NCI-H1930 (cell line): ENCODE measurements around the gene NUP210L.
"Not testable (repeated sequence)": the region's sequence is repeated elsewhere in the genome, so short reads cannot be mapped to it uniquely, and the experiment has no call there.

Source experiments
- DNase-seq, 2 experiments: peaks; one replicate each; lab custom pipeline; 2025; lab: John Stamatoyannopoulos, UW

NUP210L gene

DNA sequence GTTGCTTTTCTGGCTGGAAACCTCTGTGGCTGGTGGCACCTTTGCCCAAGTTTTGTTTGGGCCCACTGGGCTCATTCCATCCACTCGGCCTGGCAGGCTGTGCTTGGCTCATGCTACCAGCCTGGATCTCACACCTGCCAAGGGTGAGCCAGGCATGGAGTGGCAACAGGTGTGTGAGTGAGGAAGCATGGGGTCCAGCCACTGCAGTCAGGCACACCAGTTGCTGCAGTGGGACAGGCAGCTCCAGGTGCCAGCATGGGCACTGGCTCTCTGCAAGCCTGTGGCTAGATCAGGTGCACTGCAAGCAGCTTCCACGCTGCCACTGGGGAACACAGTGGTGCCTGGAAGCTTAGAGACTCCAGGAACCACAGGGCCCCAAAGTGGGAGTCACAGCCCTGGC lies 57.0 kb downstream of the NUP210L start:
- DNase-seq = no peak

DNA sequence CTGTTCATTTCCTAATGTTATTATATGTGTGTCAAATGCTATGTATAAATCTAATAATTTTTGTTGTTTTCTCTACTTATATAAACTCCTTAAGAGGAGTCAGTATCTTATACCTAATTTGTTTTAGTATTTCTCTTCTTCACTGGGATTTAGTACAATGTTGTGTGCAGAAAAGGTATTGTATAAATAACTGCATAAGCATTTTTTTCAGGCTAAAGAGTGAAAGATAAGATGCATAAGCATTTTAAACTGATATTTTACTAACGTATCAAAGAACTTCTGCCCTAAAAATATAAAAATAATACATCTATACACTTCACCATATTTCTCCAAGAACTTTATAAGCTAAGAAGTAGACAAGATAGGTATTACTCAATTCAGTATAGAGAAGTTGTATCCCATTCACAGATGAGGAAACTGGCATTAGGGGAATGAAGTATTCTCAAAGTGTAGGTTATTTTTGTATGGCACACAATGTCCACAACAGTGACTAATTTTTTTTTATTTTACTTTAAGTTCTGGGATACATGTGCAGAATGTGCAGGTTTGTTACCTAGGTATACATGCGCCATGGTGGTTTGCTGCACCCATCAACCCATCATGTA lies 59.3 kb downstream of the NUP210L start:
- no peak for DNase-seq

DNA sequence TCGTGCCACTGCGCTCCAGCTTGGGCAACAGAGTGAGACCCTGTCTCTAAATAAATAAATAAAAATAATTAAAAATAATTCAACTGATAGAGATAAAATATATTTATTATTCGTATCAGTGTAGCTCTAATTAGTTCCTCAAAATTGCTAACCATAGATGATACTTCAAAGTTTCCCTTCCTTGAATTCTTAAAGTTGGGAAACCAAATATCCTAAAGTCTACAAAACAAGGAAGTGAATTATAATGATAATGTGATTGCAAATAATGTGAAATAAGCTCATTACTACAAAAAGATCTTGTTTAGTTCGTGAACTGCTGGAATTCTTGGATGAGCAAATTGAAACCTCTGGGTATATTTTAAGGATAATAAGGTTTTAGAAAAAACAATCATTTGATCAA lies 60.5 kb downstream of the NUP210L start:
- no peak for DNase-seq

DNA sequence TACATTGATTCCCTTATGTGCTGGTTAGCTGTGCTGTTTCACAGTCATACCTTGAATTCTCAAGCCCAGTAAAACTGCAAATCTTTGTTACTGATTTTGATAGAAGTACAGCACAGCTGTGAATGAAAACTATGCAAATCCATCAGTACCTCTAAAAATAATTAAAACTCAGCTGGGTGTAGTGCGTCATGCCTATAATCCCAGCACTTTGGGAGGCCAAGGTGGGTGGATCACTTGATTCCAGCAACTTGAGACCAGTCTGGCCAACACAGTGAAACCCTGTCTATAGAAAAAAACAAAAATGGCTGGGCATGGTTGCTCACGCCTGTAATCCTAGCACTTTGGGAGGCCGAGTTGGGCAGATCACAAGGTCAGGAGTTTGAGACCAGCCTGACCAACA lies 61.2 kb downstream of the NUP210L start:
- DNase-seq = no peak

DNA sequence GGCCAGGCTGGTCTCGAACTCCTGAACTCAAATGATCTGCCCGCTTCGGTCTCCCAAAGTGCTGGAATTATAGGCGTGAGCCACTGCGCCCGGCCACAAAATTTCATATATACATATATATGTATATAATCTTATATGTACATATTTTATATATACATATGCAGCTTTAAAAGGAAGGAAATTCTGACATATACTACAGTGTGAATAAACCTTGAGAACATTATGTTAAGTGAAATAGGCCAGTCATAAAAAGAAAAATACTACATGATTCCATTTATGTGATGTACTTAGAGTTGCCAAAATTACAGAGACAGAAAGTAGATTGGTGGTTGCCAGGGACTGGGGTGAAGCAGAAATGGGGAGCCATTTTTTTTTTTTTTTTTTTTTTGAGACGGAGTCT lies 63.2 kb downstream of the NUP210L start:
- no peak for DNase-seq

DNA sequence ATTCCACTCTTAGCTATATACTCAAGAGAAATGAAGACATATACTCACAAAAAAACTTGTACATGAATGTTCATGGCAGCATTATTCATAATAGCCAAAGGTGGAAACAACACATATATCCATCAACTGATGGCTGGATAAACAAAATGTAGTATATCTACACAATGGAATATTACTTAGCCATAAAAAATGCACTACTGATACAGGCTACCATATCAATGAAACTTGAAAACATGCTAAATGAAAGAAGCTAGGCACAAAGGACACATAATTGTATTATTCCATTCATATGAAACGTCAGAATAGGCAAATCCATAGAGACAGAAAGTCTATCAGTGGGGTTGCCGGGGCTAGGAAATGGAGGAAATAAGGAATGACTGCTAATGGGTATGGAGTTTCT lies 67.3 kb downstream of the NUP210L start:
- no peak for DNase-seq

DNA sequence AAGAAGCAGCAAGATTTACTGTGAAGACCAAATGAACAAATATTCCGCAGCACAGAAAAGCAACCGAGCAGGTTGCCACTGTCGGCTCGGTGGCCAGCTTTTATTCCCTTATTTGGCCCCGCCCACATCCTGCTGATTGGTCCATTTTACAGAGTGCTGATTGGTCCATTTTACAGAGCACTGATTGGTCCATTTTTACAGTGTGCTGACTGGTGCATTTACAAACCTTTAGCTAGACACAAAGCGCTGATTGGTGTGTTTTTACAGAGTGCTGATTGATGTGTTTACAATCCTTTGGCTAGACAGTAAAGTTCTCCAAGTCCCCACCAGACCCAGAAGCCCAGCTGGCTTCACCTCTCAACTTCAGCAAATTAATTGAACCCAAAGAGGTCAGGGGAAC lies 71.8 kb downstream of the NUP210L start:
- not testable (repeated sequence) for DNase-seq

DNA sequence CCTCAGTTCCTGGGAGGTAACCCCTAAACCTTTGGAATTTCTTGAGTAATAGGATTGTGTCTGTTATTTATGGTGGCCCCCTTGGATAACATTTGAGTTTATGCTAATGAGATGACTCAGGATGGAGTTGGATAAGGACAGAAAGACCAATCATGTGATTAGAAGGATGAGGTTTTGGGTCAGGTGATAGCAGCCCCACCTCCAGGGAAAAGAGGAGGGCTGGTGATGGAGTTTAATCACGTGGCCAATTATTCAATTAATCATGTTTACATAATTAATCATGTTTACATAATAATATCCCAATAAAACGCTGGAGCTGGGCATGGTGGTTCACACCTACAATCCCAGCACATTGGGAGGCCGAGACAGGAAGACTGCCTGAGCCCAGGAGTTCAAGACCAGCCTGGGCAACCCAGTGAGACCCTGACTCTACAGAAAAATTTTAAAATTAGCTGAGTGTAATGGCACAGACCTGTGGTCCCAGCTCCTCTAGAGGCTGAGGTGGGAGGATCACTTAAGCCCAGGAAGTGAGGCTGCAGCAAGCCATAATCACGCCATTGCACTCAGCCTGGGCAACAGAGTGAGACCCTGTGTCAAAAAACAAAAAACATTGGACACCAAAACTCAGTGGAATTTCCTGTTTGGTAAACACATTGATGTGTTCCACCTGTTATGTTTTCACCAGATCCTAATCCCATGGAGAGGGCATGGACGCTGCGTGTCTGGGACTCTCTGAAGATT lies 73.3 kb downstream of the NUP210L start:
- DNase-seq = no peak

DNA sequence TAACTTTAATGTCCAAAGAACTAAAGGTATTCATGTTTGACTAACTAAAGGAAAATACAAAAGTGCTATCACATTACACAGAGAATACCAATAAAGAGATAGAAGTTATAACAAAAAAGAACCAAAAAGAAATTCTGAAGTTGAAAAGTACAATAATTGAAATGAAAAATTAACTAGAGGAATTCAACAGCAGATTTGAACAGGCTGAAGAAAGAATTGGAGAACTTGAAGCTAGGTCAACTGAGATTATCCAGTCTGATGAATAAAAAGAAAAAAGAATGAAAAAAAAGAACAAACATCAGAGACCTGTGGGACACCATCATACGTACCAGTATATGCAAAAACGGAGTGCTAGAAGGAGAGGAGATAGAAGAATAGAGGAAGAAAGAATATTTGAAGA lies 78.5 kb downstream of the NUP210L start:
- DNase-seq = no peak

DNA sequence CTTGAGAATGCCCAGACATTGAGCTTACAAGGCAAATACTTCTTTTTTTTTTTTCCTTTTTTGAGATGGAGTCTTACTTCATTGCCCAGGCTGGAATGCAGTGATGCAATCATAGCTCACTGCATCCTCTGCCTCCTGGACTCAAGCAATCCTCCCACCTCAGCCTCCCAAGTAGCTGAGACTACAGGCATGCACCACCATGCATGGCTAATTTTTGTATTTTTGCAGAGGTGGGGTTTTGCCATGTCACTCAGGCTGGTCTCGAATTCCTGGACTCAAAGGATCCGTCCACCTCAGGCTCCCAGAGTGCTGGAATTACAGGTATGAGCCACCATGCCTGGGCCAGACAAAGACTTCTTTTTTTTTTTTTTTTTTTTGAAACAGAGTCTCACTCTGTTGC lies 79.1 kb downstream of the NUP210L start:
- no peak for DNase-seq

DNA sequence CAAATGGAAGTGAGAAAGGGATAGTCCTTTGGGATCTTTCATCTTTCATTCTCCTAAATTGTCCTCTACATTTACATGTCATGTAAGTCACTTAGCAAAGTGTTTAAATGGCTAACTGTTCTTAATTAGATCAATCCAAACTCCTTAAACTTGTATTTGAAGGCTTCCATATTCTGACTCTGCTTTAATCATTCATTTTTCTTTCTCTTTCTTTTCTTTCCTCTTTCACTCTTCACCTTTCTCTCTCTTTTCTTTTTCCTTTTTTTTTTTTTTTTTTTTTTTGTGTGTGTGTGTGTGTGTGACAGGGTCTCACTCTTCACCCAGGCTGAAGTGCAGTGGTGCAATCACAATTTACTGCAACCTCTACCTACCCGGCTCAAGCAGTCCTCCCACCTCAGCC lies 92.6 kb downstream of the NUP210L start:
- no peak for DNase-seq

DNA sequence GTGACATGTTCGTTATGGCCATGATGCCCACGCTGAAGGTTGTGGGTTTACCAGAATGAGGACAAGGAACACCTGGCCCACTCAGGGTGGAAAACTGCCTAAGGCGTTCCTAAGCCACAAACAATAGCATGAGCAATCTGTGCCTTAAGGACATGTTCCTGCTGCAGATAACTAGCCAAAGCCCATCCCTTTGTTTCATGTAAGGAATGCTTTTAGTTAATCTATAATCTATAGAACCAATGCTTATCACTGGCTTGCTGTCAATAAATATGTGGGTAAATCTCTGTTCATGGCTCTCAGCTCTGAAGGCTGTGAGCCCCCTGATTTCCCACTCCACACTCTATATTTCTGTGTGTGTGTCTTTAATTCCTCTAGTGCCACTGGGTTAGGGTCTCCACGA lies 107.4 kb downstream of the NUP210L start:
- not testable (repeated sequence) for DNase-seq

DNA sequence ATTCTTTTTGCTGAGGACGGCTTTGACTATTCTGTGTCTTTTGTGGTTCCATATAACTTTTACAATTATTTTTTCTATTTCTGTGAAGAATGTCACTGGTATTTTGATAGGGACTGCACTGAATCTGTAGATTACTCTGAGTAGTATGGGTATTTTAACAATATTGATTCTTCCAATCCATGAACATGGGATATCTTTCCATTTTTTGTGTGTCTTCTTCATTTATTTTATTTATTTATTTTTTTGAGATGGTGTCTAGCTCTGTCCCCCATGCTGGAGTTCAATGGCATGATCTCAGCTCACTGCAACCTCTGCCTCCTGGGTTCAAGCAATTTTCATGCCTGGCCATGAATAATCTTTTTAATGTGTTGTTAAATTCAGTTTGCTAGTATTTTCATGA lies 121.2 kb downstream of the NUP210L start:
- DNase-seq = not testable (repeated sequence)

DNA sequence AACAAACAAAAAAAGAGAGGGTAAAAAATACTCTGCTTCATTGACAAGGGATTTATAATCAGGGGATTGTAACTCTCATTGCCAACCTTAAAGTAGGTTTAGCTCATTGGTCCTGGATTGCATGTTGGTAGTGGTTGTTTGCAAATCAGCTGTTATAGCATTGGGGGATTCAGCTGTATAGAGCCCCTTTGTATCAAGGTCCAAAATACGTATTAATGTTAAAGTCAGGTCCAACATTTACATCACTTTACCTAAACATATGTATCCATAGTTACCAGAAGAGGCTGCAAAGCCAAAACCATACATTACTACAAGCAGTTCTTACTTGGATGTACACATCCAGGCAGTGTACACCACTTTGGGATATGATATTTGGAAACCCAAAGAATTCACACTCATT lies 134.9 kb downstream of the NUP210L start:
- no peak for DNase-seq

DNA sequence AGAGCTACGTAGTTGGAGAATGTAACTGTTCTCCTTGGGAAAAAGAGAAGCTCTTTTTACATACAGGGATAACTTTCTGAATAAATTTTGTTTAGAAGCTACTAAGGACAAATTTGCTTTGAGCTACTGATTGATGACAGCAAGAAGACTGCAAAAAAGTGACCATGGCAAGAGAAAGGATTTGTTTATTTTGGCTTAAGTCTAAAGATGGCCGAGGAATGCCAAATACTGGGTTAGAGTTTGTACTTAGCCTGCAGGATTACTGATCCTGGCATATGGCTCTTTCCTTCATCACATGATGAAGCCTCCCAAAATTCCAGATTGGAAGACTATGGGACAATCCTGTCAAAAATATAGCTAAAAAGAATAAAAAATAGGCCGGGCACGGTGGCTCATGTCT lies 135.6 kb downstream of the NUP210L start:
- no peak for DNase-seq

DNA sequence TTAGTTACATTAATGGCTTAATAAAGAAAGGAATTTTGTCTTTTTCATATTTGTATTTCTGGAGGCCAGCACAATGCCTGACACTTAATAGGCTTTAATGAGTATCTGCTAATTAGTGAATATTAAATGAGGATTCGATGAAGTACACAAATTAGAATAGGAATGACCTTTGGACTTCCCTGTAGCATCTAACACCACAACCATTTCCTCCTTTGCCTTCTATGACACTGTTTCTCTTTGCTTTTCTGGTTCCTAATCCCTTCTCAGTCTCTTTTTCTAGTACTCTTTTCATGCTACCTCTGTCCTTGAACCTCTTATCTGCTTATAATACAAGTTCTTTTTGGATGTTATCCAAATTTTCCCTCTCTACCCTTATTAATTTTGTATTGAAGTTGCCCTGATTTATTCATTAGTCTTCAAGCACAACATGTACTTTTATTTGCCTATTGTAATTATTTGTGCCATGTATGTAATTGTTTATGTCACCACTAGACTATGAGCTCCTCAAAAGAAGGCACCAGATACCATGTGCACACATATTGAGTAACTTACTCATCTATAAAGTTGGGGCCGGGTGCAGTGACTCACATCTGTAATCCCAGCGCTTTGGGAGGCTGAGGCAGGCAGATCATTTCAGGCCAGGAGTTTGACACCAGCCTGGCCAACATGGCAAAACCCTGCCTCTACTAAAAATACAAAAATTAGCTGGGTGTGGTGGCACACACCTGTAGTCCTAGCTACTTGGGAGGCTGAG lies 140.5 kb downstream of the NUP210L start:
- no peak for DNase-seq

DNA sequence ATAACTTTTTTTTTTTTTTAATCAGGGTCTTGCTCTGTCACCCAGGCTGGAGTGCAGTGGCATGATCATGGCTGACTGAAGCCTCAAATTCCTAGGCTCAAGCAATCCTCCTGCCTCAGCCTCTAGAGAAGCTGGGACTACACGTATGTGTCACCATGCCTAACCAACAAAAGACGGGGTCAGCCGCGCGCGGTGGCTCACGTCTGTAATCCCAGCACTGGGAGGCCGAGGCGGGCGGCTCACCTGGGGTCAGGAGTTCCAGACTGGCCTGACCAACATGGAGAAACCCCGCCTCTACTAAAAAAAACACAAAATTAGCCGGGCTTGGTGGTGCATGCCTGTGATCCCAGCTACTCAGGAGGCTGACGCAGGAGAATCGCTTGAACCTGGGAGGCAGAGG lies 142.3 kb downstream of the NUP210L start:
- DNase-seq = not testable (repeated sequence)

DNA sequence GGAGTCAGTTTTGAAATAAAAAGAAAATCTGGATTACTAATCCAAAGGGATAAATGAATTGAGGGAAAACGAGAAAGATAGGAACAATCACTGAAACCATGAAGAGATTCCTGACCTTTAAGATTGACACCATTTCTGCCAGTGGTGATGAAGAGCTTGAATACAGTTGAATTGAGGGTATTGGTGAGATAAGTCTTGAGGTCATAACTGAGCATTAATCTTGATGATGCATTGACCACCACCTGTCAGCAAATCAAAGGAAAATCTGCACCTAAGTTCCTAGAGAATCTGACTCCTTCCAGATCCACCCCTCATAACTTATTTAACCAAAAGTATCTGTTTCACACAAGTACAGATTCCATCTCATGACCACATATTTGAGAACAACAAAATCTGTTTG lies 142.7 kb downstream of the NUP210L start:
- DNase-seq = no peak

DNA sequence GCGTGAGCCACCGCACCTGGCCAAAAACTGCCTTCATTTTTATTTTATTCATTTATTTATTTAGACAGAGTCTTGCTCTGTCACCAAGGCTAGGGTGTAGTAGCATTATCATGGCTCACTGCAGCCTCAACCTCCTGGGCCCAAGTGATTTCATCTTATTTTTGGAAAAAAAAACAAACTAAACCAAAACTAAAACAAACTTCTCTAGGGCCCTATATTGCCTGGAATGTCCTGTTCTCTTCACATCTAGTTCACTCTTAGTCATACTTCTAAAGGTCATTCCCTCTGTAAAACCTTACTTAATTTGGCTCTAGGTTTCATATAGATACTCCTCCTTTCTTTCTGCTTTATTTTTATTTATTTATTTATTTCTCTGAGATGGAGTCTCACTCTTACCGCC lies 148.7 kb downstream of the NUP210L start:
- no peak for DNase-seq

DNA sequence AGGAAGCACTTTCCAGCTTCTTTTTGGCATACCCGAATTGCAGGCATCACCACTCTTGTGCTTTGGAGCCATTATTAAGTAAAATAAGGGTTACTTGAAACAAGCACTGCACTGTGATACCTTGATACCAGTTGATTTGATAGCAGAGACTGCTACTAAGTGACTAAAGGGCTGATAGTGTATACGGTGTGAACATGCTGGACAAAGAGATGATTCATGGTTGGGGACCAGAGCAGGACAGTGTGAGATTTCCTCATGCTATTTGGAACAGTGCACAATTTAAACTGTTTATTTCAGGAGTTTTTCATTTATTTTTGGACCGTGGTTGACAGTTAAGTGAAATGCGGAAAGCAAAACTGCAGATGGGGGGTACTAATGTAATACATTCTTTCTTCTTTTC lies 154.5 kb downstream of the NUP210L start:
- DNase-seq = no peak

DNA sequence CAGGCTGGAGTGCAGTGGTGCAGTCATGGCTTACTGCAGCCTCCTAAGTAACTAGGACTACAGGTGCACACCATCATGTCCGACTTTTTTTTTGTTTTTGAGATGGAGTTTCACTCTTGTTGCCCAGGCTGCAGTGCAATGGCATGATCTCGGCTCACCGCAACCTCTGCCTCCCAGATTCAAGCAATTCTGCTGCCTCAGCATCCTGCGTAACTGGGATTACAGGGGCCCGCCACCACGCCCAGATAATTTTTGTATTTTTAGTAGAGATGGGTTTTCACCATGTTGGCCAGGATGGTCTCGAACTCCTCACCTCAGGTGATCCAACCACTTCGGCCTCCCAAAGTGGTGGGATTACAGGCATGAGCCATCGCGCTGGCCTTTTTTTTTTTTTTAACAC lies 158.0 kb downstream of the NUP210L start:
- DNase-seq = not testable (repeated sequence)

DNA sequence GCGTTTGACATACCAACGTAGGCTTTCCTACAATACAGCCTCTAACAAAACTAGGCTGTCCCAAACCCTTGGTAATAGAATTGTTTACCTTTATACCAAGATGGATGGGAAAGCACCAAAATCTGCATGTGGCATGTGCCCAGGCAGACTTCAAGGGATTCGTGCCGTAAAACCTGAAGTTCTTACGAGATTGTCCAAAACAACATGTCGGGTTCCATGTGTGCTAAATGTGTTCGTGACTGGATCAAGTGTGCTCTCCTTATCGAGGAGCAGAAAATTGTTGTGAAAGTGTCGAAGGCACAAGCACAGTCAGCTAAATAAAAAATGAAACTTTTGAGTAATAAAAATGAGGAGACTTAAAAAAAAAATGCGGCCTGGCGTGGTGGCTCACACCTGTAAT lies 159.2 kb downstream of the NUP210L start:
- no peak for DNase-seq

DNA sequence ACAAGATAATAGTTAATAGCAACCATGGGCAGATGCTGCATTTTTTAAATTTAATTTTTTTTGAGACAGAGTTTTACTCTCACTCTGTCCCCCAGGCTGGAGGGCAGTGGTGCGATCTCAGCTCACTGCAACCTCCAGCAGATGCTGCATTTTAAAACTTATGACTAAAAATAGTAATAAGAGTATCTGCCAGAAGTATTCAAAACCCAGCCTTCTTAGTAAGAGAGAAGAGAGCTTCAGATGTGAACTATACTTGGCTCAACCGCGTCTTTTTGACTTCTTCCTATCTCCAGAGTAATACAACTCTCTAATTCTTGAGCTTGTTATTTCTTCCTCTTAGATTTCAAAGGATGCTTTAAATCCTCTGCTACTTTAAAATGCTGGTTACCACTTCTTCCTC lies 159.7 kb downstream of the NUP210L start:
- DNase-seq = no peak
